HL-60 (cell line): Measurements from ENCODE around the gene PCGF3.

Experiments
- CTCF ChIP-seq: IDR thresholded peaks from one replicate; pipeline ENCODE4 v1.5.1; 2011; ENCODE audit warnings: low read length, control low read depth, inconsistent platforms; ENCODE audit not compliant: insufficient read depth
- GABPA ChIP-seq: IDR thresholded peaks from 2 replicates; pipeline ENCODE4 v1.6.1; 2012; ENCODE audit warnings: low read depth

DNA sequence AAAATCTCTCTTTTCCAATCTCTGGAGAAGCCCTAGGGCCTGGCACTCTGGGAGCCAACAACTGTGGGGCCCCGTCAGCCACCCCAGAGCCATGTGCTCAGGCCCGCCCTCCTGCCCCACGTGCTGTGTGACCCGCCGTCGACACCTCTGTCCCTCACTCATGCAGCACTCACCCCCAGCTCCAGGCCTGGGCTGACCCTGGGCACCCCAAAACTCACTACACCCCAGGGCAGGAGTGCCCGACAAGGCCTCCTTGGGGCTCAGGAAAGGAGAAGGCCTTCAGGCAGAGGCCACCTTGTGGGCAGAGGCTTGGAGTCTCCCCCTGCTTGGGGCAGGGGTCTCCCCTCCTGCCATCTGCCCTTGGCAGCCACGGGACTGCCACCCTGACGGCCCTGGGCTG, 25.5 kb upstream of the PCGF3 start:
- TF ChIP-seq CTCF: no peak
- TF ChIP-seq GABPA: no peak
